ENCODE results near the gene PSMB9. TPM values are rescaled to one million over a fixed set of nuclear protein-coding genes. Genes with fewer than 3 reads are reported as not detected.

Gene PSMB9
- total and polyA plus RNA-seq, 2 of the 4 experiments (the other 2 are of a cell fraction) = 9.0 to 12.8 TPM

- in situ Hi-C loops (cut with MboI; ENCODE audit: low sequenced_read_pairs) = no loop called here
Observed at GRCh38 chr6:32842690-32843089, 11.3 kb upstream of the PSMB9 start.

More at GRCh38 chr6:32842690-32843089, 11.3 kb upstream of the PSMB9 start:
- no peak overlapping the region for H2BK5ac ChIP-seq (ENCODE audit: low read depth, low read length, poor library complexity, severe bottlenecking)
- peaks cover 5% of the 10 kb centered on the region for H3K4me1 ChIP-seq (ENCODE audit: control insufficient read depth, insufficient read depth, low read length)
- H3K4me3 ChIP-seq (ENCODE audit: insufficient read depth, low read depth, low read length) = no peak overlapping the region
- peak overlapping the region; percentile 97; the same call in 1 of the 2 replicates for H3K23ac ChIP-seq (ENCODE audit: low read depth, low read length)
- H3K9me1 ChIP-seq (ENCODE audit: insufficient read depth, low read length) = peaks cover 7% of the 10 kb centered on the region; the same call in 1 of the 2 replicates
- peaks cover 0 to 25% of the 10 kb centered on the region in 2 experiments; a peak in 2 of 4 replicates for H3K79me1 ChIP-seq (ENCODE audit: low read depth in 1 of 2, low read length in 2 of 2)
- dilution Hi-C loops (cut with HindIII; ENCODE audit: low sequenced_read_pairs, unreplicated experiment) = no loop called here
- no peak overlapping the region for H2BK20ac ChIP-seq (ENCODE audit: low read depth, low read length)
- H3K4me2 ChIP-seq (ENCODE audit: low read depth, low read length) = no peak overlapping the region; the same call in 1 of the 2 replicates
- CTCF ChIA-PET = interaction anchor here (1.1 kb wide), 1 partner anchor 11 kb away, joined by 4 read pairs; the partner anchor contains the start of genes PSMB9 and TAP1
- no peak overlapping the region for H2AK5ac ChIP-seq (ENCODE audit: low read depth, low read length)
- H2BK15ac ChIP-seq (ENCODE audit: low read depth, low read length) = no peak overlapping the region
- H4K91ac ChIP-seq (ENCODE audit: insufficient read depth, low read depth, low read length) = no peak overlapping the region
- no peak overlapping the region for H2BK120ac ChIP-seq (ENCODE audit: low read depth, low read length)
- H3K56ac ChIP-seq (ENCODE audit: extremely low read depth, insufficient read depth, low read length) = no peak overlapping the region
- peaks cover 15% of the 10 kb centered on the region for H3K36me3 ChIP-seq (ENCODE audit: control insufficient read depth, insufficient read depth, low read length)
- POLR2A ChIA-PET (ENCODE audit: unreplicated experiment) = no interaction called here
- H4K8ac ChIP-seq (ENCODE audit: low read depth in 2 of 2, low read length in 2 of 2) = no peak overlapping the region; a peak in 1 of 4 replicates
- H3K4ac ChIP-seq (ENCODE audit: low read depth, low read length) = no peak overlapping the region
- no peak for TF ChIP-seq SMC3 (IDR thresholded peaks at IDR 0.05; ENCODE audit: low read depth, low read length)
- TF ChIP-seq ELK1 (IDR thresholded peaks at IDR 0.05; ENCODE audit: borderline replicate concordance, low read depth, low read length) = no peak
- no peak overlapping the region for H4K5ac ChIP-seq (ENCODE audit: low read depth, low read length)
- 100% methylated on average over 3 of the region's 8 CpGs; no CpG with 5 or more reads in 1 of the 2 experiments for WGBS, 2 experiments (ENCODE audit: extremely low coverage in 2 of 2, insufficient read length in 1 of 2)
- H4K20me1 ChIP-seq (ENCODE audit: insufficient read depth, low read length) = no peaks in the 10 kb centered on the region
- DNase-seq = no peak
- no peak overlapping the region for H3K27ac ChIP-seq (ENCODE audit: insufficient read depth, low read length)
- H3K18ac ChIP-seq (ENCODE audit: low read depth, low read length) = no peak overlapping the region
- H3K9me3 ChIP-seq (ENCODE audit: control insufficient read depth, insufficient read depth, low read length) = no peaks in the 10 kb centered on the region
- BruUV-seq (replicated peaks) = no TSS peak
- H2AK9ac ChIP-seq (replicated peaks; ENCODE audit: low read depth, low read length, poor library complexity) = no peak overlapping the region
- no peak overlapping the region for H3K9ac ChIP-seq (ENCODE audit: low read depth, low read length)
- no peak for ATAC-seq (ENCODE audit: low read depth)
- H2AFZ ChIP-seq (replicated peaks; ENCODE audit: low read length, poor library complexity) = no peak overlapping the region
- H3K27me3 ChIP-seq (ENCODE audit: control insufficient read depth, insufficient read depth, low read length) = no peaks in the 10 kb centered on the region
- no peak overlapping the region for H3K14ac ChIP-seq (replicated peaks; ENCODE audit: low read depth, low read length)
- intact Hi-C loops (cut with micrococcal nuclease) = no loop called here

All from IMR-90 (cell line).